ENCODE results near the gene FHIT.

GRCh38 chr3:59751606-59752005, 1499.6 kb downstream of the FHIT start:
- TF ChIP-seq CTCF (IDR thresholded peaks at IDR 0.05) (no peak), POLR2A (IDR thresholded peaks at IDR 0.05; ENCODE audit: low read depth) (no peak), POLR2AphosphoS5 (IDR thresholded peaks at IDR 0.05) (no peak), EP300 (IDR thresholded peaks at IDR 0.05) (no peak)

All from esophagus muscularis mucosa (tissue), 4 donors.